ENCODE results near the gene SGSM1.
A peak's percentile ranks its signal among the peaks of the same experiment; 100 is the strongest.

The SGSM1 gene

GRCh38 chr22:24841261-24841660 is 35.2 kb downstream of the SGSM1 start:
- no peak for DNase-seq

GRCh38 chr22:24843048-24843447 is 37.0 kb downstream of the SGSM1 start:
- no peak for DNase-seq

- no peak for DNase-seq
Observed at GRCh38 chr22:24845041-24845898, 39.3 kb downstream of the SGSM1 start.

GRCh38 chr22:24847490-24847889 is 41.5 kb downstream of the SGSM1 start:
- DNase-seq: no peak

GRCh38 chr22:24848559-24849168 is 42.7 kb downstream of the SGSM1 start:
- DNase-seq: no peak

GRCh38 chr22:24855794-24856193 is 49.8 kb downstream of the SGSM1 start:
- DNase-seq: no peak

GRCh38 chr22:24857576-24857975 is 51.6 kb downstream of the SGSM1 start:
- DNase-seq: no peak

GRCh38 chr22:24859587-24859986 is 53.6 kb downstream of the SGSM1 start:
- no peak for DNase-seq

- no peak for DNase-seq
Observed at GRCh38 chr22:24865508-24865907, 59.5 kb downstream of the SGSM1 start.

GRCh38 chr22:24867323-24868022 is 61.5 kb downstream of the SGSM1 start:
- DNase-seq: no peak

- no peak for DNase-seq
Observed at GRCh38 chr22:24868979-24869378, 63.0 kb downstream of the SGSM1 start.

- DNase-seq: no peak
Observed at GRCh38 chr22:24871611-24872205, 65.7 kb downstream of the SGSM1 start.

- DNase-seq: no peak
Observed at GRCh38 chr22:24873226-24873625, 67.2 kb downstream of the SGSM1 start.

- DNase-seq: no peak
Observed at GRCh38 chr22:24875862-24876506, 70.0 kb downstream of the SGSM1 start.

- no peak for DNase-seq
Observed at GRCh38 chr22:24876700-24877099, 70.7 kb downstream of the SGSM1 start.

GRCh38 chr22:24878969-24879368 is 73.0 kb downstream of the SGSM1 start:
- no peak for DNase-seq

GRCh38 chr22:24883432-24883831 is 77.4 kb downstream of the SGSM1 start:
- DNase-seq: no peak

GRCh38 chr22:24887260-24887659 is 81.2 kb downstream of the SGSM1 start:
- DNase-seq: no peak

GRCh38 chr22:24893341-24894070 is 87.5 kb downstream of the SGSM1 start:
- DNase-seq: no peak

- peak; percentile 98 for DNase-seq
Observed at GRCh38 chr22:24894220-24894975, 88.4 kb downstream of the SGSM1 start.

- DNase-seq: peak; percentile 66
Observed at GRCh38 chr22:24894998-24895397, 89.0 kb downstream of the SGSM1 start.

Data from DMS153 (cell line).